ENCODE measurements around the gene CBX5. TPM values are rescaled to one million over a fixed set of nuclear protein-coding genes. Genes with fewer than 3 reads are reported as not detected.

CBX5 gene
- total and polyA plus RNA-seq, 2 of the 8 experiments (the other 6 are each of a cell fraction or from before 2014, with no cell fraction given), result 62.4 to 231 TPM

DNA sequence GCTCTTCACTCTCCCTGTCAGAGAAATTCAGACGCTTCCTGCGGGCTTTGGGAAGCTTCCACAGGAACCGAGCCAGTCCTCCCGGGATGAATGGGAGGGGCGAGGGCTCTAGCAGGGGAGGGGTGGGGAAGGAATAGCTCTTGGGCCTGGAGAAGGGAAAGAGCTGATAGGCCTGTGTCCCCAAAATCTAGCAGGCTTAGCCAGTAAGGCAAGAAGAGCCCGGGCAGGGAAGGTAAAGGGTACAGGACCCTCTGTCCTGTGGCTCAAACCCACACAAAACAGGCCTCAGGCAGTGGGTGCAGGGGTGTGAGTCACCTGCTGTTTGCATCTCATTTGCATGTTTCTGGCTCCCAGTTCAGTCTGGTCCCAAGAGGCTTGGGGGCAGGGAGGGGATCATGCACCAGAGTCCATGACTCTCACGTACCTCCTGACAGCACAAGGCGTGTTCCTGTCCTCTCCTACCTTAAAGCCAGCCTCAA, 82.5 kb downstream of the CBX5 start (continued):
- TF ChIP-seq, protein P1, sequence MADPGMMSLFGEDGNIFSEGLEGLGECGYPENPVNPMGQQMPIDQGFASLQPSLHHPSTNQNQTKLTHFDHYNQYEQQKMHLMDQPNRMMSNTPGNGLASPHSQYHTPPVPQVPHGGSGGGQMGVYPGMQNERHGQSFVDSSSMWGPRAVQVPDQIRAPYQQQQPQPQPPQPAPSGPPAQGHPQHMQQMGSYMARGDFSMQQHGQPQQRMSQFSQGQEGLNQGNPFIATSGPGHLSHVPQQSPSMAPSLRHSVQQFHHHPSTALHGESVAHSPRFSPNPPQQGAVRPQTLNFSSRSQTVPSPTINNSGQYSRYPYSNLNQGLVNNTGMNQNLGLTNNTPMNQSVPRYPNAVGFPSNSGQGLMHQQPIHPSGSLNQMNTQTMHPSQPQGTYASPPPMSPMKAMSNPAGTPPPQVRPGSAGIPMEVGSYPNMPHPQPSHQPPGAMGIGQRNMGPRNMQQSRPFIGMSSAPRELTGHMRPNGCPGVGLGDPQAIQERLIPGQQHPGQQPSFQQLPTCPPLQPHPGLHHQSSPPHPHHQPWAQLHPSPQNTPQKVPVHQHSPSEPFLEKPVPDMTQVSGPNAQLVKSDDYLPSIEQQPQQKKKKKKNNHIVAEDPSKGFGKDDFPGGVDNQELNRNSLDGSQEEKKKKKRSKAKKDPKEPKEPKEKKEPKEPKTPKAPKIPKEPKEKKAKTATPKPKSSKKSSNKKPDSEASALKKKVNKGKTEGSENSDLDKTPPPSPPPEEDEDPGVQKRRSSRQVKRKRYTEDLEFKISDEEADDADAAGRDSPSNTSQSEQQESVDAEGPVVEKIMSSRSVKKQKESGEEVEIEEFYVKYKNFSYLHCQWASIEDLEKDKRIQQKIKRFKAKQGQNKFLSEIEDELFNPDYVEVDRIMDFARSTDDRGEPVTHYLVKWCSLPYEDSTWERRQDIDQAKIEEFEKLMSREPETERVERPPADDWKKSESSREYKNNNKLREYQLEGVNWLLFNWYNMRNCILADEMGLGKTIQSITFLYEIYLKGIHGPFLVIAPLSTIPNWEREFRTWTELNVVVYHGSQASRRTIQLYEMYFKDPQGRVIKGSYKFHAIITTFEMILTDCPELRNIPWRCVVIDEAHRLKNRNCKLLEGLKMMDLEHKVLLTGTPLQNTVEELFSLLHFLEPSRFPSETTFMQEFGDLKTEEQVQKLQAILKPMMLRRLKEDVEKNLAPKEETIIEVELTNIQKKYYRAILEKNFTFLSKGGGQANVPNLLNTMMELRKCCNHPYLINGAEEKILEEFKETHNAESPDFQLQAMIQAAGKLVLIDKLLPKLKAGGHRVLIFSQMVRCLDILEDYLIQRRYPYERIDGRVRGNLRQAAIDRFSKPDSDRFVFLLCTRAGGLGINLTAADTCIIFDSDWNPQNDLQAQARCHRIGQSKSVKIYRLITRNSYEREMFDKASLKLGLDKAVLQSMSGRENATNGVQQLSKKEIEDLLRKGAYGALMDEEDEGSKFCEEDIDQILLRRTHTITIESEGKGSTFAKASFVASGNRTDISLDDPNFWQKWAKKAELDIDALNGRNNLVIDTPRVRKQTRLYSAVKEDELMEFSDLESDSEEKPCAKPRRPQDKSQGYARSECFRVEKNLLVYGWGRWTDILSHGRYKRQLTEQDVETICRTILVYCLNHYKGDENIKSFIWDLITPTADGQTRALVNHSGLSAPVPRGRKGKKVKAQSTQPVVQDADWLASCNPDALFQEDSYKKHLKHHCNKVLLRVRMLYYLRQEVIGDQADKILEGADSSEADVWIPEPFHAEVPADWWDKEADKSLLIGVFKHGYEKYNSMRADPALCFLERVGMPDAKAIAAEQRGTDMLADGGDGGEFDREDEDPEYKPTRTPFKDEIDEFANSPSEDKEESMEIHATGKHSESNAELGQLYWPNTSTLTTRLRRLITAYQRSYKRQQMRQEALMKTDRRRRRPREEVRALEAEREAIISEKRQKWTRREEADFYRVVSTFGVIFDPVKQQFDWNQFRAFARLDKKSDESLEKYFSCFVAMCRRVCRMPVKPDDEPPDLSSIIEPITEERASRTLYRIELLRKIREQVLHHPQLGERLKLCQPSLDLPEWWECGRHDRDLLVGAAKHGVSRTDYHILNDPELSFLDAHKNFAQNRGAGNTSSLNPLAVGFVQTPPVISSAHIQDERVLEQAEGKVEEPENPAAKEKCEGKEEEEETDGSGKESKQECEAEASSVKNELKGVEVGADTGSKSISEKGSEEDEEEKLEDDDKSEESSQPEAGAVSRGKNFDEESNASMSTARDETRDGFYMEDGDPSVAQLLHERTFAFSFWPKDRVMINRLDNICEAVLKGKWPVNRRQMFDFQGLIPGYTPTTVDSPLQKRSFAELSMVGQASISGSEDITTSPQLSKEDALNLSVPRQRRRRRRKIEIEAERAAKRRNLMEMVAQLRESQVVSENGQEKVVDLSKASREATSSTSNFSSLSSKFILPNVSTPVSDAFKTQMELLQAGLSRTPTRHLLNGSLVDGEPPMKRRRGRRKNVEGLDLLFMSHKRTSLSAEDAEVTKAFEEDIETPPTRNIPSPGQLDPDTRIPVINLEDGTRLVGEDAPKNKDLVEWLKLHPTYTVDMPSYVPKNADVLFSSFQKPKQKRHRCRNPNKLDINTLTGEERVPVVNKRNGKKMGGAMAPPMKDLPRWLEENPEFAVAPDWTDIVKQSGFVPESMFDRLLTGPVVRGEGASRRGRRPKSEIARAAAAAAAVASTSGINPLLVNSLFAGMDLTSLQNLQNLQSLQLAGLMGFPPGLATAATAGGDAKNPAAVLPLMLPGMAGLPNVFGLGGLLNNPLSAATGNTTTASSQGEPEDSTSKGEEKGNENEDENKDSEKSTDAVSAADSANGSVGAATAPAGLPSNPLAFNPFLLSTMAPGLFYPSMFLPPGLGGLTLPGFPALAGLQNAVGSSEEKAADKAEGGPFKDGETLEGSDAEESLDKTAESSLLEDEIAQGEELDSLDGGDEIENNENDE (IDR thresholded peaks at IDR 0.05; ENCODE audit: insufficient replicate concordance, low read length), result no peak
- no peak for TF ChIP-seq EZH2 (IDR thresholded peaks at IDR 0.05; ENCODE audit: low read depth, low read length, severe bottlenecking)
